Right lobe of liver (tissue), 4 donors: ENCODE data around the gene RHBDL1.

ENCODE experiments used
- CTCF ChIP-seq, 4 donors: fragments of 200-600 bp in 3 of 4; fragments of 450-650 bp in 1 of 4; IDR thresholded peaks; one replicate each; pipeline versions ENCODE4 v1.5.1 to v1.8.0; 2016 to 2022; ENCODE audit warnings: antibody characterized with exemption in 4 of 4, mild to moderate bottlenecking in 2 of 4
- POLR2A ChIP-seq: fragments of 450-650 bp; IDR thresholded peaks from one replicate; pipeline ENCODE4 v1.6.1; 2017; ENCODE audit warnings: antibody characterized with exemption, mild to moderate bottlenecking
- donor health status: DM: no; HTN: no; CAD: no.
- donor health status: DM: no; HTN: no; CAD: no.
- donor health status: DM: no; HTN: yes; CAD: no.

GRCh38 chr16:695355-696089 is 20.1 kb downstream of the RHBDL1 start:
- TF ChIP-seq CTCF (IDR thresholded peaks at IDR 0.05), result no peak
- TF ChIP-seq POLR2A, result no peak
